Activated naive CD4-positive, alpha-beta T cell treated with anti-CD3 and anti-CD28 coated beads for 36 hours (primary cell): ENCODE measurements around the gene MGARP. TPM values are rescaled to one million over a fixed set of nuclear protein-coding genes. Genes with fewer than 3 reads are reported as not detected.
"Not testable (repeated sequence)": the region's sequence is repeated elsewhere in the genome, so short reads cannot be mapped to it uniquely, and the experiment has no call there.

ENCODE experiments used
- CTCF ChIA-PET: fragments of 350-600 bp; sonication (Branson Sonifier 250); formaldehyde crosslinking; loops from one replicate; lab custom pipeline; 2021; ENCODE audit warnings: antibody characterized with exemption; lab: Charles Lee
- DNase-seq: peaks from one replicate; pipeline ENCODE4 v3.0.0-alpha.2; 2020
- H3K27ac Mint-ChIP-seq: one replicate; pipeline ENCODE4 v1.8.0; 2021; ENCODE audit warnings: mild to moderate bottlenecking, mixed read lengths
- H3K27me3 Mint-ChIP-seq: one replicate; pipeline ENCODE4 v1.8.0; 2021; ENCODE audit warnings: low read depth, mixed read lengths
- H3K36me3 Mint-ChIP-seq: one replicate; pipeline ENCODE4 v1.8.0; 2021; ENCODE audit warnings: low read depth, mixed read lengths
- H3K4me1 Mint-ChIP-seq: one replicate; pipeline ENCODE4 v1.8.0; 2021; ENCODE audit warnings: low read depth, mixed read lengths
- H3K4me3 Mint-ChIP-seq: one replicate; pipeline ENCODE4 v1.8.0; 2021; ENCODE audit warnings: mild to moderate bottlenecking, moderate library complexity, mixed read lengths
- H3K9me3 Mint-ChIP-seq: one replicate; pipeline ENCODE4 v1.8.0; 2021; ENCODE audit warnings: mixed read lengths
- intact Hi-C: fragments of 100-400 bp; cut with micrococcal nuclease; formaldehyde crosslinking; loops from one replicate; pipeline ENCODE4 v1.15.1; 2023
- total RNA-seq, 2 experiments: library from RNA; stranded (reverse); gene quantifications; one replicate each; pipeline ENCODE4 v1.2.3, GENCODE V29; 2021

Gene MGARP
- not detected for total RNA-seq

DNA sequence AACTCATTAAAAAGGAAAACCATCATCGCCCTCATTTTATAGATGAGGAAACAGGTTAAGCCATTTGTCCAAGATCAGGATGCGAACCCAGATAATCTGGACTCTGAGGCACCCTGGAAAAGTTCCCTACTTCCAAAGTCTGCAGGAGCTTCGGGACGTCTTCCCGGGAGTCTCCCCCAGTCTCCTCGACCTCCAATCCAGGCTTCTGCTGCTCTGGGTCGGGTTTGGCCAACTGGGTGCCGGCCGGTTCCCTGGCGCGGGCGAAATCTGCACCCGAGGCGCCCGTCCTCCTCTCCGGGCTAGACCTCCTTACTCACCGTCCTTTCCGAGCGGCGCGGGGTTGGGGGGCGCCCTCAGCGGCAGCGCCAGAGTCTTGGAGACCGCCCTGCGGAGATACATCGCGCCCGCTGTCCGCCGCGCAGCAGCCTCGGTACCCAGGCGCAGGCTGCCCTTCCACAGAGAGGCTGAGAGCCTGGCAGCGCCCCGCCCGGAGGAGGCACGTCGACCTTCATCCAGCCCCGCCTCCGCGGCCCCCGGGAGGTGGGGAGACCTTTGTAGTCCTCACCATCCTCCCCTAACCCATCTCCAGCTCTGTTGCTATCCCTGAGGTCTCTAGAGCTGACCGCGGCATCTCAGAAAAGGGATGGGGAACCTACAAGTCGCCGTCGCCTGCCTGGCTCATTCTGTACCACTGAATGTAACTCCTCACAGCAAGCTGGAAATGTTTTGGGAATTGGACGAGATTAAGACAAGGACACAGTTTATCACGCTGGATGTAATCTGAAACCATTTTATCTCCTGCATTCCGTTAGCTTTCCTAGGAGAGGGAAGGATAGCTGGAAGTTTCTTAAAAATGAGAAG is at the start of gene MGARP:
MGARP (minus strand) TSS at position 466 of the 861 bp plus-strand sequence; CDS start at position 399, 67 bp downstream.
- peak; percentile 22 for DNase-seq
- CTCF ChIA-PET: interaction anchor here (0.6 kb wide), 1 partner anchor 71 kb away, joined by 3 read pairs; no protein-coding TSS in a partner anchor
- Mint-ChIP-seq H3K27me3 (peaks cover 45% of the 10 kb centered on the region), H3K4me3 (peak within 1 kb of the TSS; percentile 65), H3K36me3 (peaks cover 7% of the 10 kb centered on the region), H3K4me1 (peaks cover 13% of the 10 kb centered on the region), H3K27ac (no peak within 1 kb of the TSS), H3K9me3 (peaks cover 6% of the 10 kb centered on the region)
- intact Hi-C loops: loop anchor here (1.0 kb wide), 1 partner anchor 14 kb away; no protein-coding TSS in a partner anchor

DNA sequence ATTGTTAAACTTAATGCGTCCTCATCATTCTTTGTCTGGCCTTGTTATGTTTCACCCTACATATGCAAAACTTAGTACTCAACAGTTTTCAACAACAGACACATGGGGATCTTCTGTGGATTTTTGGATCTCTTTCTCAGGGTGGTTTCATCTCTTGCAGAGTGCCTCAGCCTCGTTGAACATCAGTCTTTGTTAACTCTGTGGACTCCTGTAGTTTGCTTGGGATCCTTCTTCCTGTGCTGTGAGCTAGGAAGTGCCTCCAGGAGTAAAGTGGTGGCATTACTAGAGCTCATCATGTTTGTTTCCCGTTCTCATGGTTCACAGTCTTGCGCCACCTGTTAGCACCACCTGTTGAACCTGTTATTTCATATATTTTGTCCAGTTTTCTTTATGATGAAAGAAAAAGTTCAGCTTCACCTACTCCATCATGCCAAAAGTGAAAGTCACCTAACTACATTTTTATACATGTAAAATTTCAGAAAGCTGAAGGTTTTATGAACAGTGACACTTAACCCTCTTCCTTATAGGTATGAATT is 49.7 kb upstream of the MGARP start:
- CTCF ChIA-PET: interaction anchor here (0.9 kb wide), 1 partner anchor 55 kb away, joined by 3 read pairs; no protein-coding TSS in a partner anchor
- H3K4me3 Mint-ChIP-seq: no peak overlapping the region
- peaks cover 53% of the 10 kb centered on the region for H3K4me1 Mint-ChIP-seq
- no peak for DNase-seq
- no peaks in the 10 kb centered on the region for H3K9me3 Mint-ChIP-seq
- H3K27me3 Mint-ChIP-seq: no peaks in the 10 kb centered on the region
- no peak overlapping the region for H3K27ac Mint-ChIP-seq
- intact Hi-C loops: no loop called here
- H3K36me3 Mint-ChIP-seq: peaks cover 37% of the 10 kb centered on the region

- no peak overlapping the region for H3K4me3 Mint-ChIP-seq
- DNase-seq: no peak
- H3K36me3 Mint-ChIP-seq: peaks cover 36% of the 10 kb centered on the region
- no peak overlapping the region for H3K27ac Mint-ChIP-seq
- CTCF ChIA-PET: no interaction called here
- H3K9me3 Mint-ChIP-seq: no peaks in the 10 kb centered on the region
- no peaks in the 10 kb centered on the region for H3K27me3 Mint-ChIP-seq
- peaks cover 48% of the 10 kb centered on the region for H3K4me1 Mint-ChIP-seq
- intact Hi-C loops: no loop called here
These were observed 44.6 kb upstream of the MGARP start for GRCh38 chr4:139324620-139325019.

- H3K9me3 Mint-ChIP-seq, H3K4me3 Mint-ChIP-seq, intact Hi-C loops, DNase-seq, H3K27ac Mint-ChIP-seq, H3K27me3 Mint-ChIP-seq: not testable (repeated sequence)
- peaks cover 46% of the 10 kb centered on the region for H3K4me1 Mint-ChIP-seq
- peaks cover 17% of the 10 kb centered on the region for H3K36me3 Mint-ChIP-seq
- CTCF ChIA-PET: interaction anchor here (1.0 to 1.4 kb wide), 2 partner anchors 9 to 12 kb away, joined by 3 to 4 read pairs; no protein-coding TSS in a partner anchor
These were observed 42.5 kb upstream of the MGARP start for GRCh38 chr4:139322541-139322940.

DNA sequence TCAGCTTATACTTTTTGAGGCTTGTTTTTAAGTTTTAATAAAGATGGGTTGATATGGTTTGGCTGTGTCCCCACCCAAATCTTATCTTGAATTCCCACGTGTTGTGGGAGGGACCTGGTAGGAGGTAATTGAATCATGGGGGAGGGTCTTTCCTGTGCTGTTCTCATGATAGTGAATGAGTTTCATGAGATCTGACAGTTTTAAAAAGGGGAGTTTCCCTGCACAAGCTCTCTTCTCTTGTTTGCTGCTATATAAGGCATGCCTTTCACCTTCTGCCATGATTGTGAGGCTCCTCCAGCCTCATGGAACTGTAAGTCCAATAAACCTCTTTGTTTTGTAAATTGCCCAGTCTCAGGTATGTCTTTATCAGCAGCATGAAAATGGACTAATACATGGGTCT is 42.0 kb upstream of the MGARP start:
- CTCF ChIA-PET: interaction anchor here (0.7 to 1.0 kb wide), 2 partner anchors 9 to 292 kb away, joined by 3 to 4 read pairs; no protein-coding TSS in a partner anchor
- H3K27ac Mint-ChIP-seq, H3K9me3 Mint-ChIP-seq, DNase-seq, H3K27me3 Mint-ChIP-seq, intact Hi-C loops, H3K4me3 Mint-ChIP-seq: not testable (repeated sequence)
- Mint-ChIP-seq H3K4me1 (peaks cover 50% of the 10 kb centered on the region), H3K36me3 (peaks cover 15% of the 10 kb centered on the region)

GRCh38 chr4:139319571-139319970 is 39.5 kb upstream of the MGARP start:
- no peaks in the 10 kb centered on the region for H3K27me3 Mint-ChIP-seq
- no peak for DNase-seq
- H3K4me1 Mint-ChIP-seq: peaks cover 68% of the 10 kb centered on the region
- intact Hi-C loops: loop anchor here (10.0 kb wide), 1 partner anchor 1785 kb away; the partner anchor contains the start of gene PCDH18
- CTCF ChIA-PET: no interaction called here
- no peak overlapping the region for H3K27ac Mint-ChIP-seq
- H3K9me3 Mint-ChIP-seq: no peaks in the 10 kb centered on the region
- no peak overlapping the region for H3K4me3 Mint-ChIP-seq
- H3K36me3 Mint-ChIP-seq: peaks cover 15% of the 10 kb centered on the region

GRCh38 chr4:139317635-139318034 is 37.6 kb upstream of the MGARP start:
- Mint-ChIP-seq H3K27me3 (no peaks in the 10 kb centered on the region), H3K36me3 (peaks cover 15% of the 10 kb centered on the region), H3K4me1 (peaks cover 73% of the 10 kb centered on the region), H3K4me3 (no peak overlapping the region), H3K27ac (no peak overlapping the region), H3K9me3 (no peaks in the 10 kb centered on the region)
- intact Hi-C loops: loop anchor here (10.0 kb wide), 1 partner anchor 1783 kb away; the partner anchor contains the start of gene PCDH18
- CTCF ChIA-PET: interaction anchor here (1.2 kb wide), 1 partner anchor 17 kb away, joined by 3 read pairs; the partner anchor contains the start of gene NAA15
- no peak for DNase-seq

DNA sequence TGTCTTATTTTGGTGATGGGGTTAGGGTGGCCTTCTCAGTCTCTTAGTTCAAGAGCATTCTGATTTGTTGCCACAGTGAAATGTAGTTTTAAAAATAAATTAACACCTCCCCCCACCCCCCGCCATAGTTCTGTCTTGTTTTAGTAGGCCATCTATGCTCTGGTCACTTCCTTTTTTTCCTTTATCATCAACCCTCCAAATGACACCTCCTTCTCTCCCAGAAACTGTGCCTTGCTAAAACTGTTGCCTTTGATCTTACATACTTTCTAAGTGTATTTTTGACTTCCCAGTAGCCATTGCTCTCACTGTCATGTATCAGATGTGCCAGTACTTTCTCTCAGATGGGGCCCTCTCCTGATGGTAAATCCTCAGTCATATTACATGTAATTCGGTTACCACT is 36.7 kb upstream of the MGARP start:
- Mint-ChIP-seq H3K27me3 (no peaks in the 10 kb centered on the region), H3K27ac (no peak overlapping the region), H3K4me3 (no peak overlapping the region), H3K4me1 (peaks cover 74% of the 10 kb centered on the region), H3K36me3 (peaks cover 13% of the 10 kb centered on the region), H3K9me3 (no peaks in the 10 kb centered on the region)
- DNase-seq: no peak
- CTCF ChIA-PET: no interaction called here
- intact Hi-C loops: loop anchor here (10.0 kb wide), 1 partner anchor 1782 kb away; the partner anchor contains the start of gene PCDH18

- Mint-ChIP-seq H3K4me1 (peaks cover 74% of the 10 kb centered on the region), H3K9me3 (no peaks in the 10 kb centered on the region), H3K36me3 (peaks cover 8% of the 10 kb centered on the region), H3K27me3 (no peaks in the 10 kb centered on the region), H3K4me3 (no peak overlapping the region), H3K27ac (no peak overlapping the region)
- intact Hi-C loops: loop anchor here (10.0 kb wide), 1 partner anchor 1780 kb away; the partner anchor contains the start of gene PCDH18
- CTCF ChIA-PET: interaction anchor here (0.6 to 1.2 kb wide), 3 partner anchors 19 to 285 kb away, joined by 3 to 4 read pairs (median 3); no protein-coding TSS in a partner anchor
- DNase-seq: no peak
These were observed 35.2 kb upstream of the MGARP start for GRCh38 chr4:139315221-139315675.

- peaks cover 70% of the 10 kb centered on the region for H3K4me1 Mint-ChIP-seq
- peak overlapping the region; percentile 43 for H3K27ac Mint-ChIP-seq
- DNase-seq: no peak
- H3K9me3 Mint-ChIP-seq: no peaks in the 10 kb centered on the region
- H3K4me3 Mint-ChIP-seq: no peak overlapping the region
- H3K27me3 Mint-ChIP-seq: no peaks in the 10 kb centered on the region
- H3K36me3 Mint-ChIP-seq: peaks cover 7% of the 10 kb centered on the region
- intact Hi-C loops: loop anchor here (10.0 kb wide), 1 partner anchor 1779 kb away; the partner anchor contains the start of gene PCDH18
- CTCF ChIA-PET: interaction anchor here (1.2 kb wide), 1 partner anchor 18 kb away, joined by 3 read pairs; no protein-coding TSS in a partner anchor
These were observed 34.2 kb upstream of the MGARP start for GRCh38 chr4:139314047-139314800.

DNA sequence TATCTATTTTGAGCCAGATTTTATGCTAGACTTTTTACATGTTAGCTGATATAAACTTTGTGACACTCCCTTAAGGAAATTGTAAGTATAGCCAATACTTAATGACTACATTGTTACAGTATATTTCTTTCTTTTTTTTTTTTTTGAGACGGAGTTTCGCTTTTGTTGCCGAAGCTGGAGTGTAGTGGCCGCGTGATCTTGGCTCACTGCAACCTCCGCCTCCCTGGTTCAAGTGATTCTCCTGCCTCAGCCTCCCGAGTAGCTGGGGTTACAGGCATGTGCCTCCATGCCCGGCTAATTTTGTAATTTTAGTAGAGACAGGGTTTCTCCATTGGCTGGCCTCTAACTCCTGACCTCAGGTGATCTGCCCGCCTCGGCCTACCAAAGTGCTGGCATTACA is 33.4 kb upstream of the MGARP start:
- intact Hi-C loops: loop anchor here (10.0 kb wide), 1 partner anchor 1779 kb away; the partner anchor contains the start of gene PCDH18

More for the DNA sequence above, 33.4 kb upstream of the MGARP start:
- not testable (repeated sequence) for DNase-seq, H3K27me3 Mint-ChIP-seq, H3K4me3 Mint-ChIP-seq, H3K27ac Mint-ChIP-seq, H3K36me3 Mint-ChIP-seq, H3K9me3 Mint-ChIP-seq
- CTCF ChIA-PET: interaction anchor here (0.6 kb wide), 1 partner anchor 66 kb away, joined by 3 read pairs; no protein-coding TSS in a partner anchor
- peaks cover 70% of the 10 kb centered on the region for H3K4me1 Mint-ChIP-seq
